ENCODE results near the gene MTHFD2L. TPM values are rescaled to one million over a fixed set of nuclear protein-coding genes. Genes with fewer than 3 reads are reported as not detected.

The MTHFD2L gene
- total and polyA plus RNA-seq, 9 donors = 5.8 to 19.3 (median 13.5) TPM

GRCh38 chr4:74284053-74284452 lies 126.1 kb downstream of the MTHFD2L start:
- H3K4me3 ChIP-seq = no peak overlapping the region
- H3K27ac ChIP-seq = no peak overlapping the region
- DNase-seq = no peak
- intact Hi-C loops (cut with DNase I) = no loop called here
- no peaks in the 10 kb centered on the region for H3K36me3 ChIP-seq
- whole genome bisulfite sequencing, 3 donors = 71 to 80% (median 77%) methylated on average over 3 of the region's 3 CpGs
- H3K4me1 ChIP-seq (ENCODE audit: insufficient read depth) = no peaks in the 10 kb centered on the region
- H3K27me3 ChIP-seq = no peaks in the 10 kb centered on the region
- no peaks in the 10 kb centered on the region for H3K9me3 ChIP-seq
- TF ChIP-seq POLR2A (IDR thresholded peaks at IDR 0.05) (no peak), CTCF (IDR thresholded peaks at IDR 0.05) (no peak), EP300 (IDR thresholded peaks at IDR 0.05) (no peak)

DNA sequence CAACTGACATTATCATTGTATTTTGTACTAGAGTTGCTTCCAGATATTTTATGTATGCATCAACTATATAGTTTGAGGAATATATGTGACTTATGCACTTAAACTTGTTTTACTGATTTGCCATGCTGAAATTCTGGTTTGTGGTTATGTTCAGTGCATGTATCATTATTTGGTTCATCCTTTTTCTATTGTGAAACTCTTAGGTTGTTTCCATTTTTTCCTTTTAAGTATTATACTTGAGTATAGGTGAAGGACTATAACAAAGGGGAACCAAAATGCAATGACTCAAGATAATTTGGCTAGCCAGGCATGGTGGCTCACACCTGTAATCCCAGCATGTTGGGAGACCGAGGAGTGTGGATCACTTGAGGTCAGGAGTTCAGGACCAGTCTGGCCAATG lies 129.2 kb downstream of the MTHFD2L start:
- Histone ChIP-seq H3K36me3 (no peaks in the 10 kb centered on the region), H3K4me1 (ENCODE audit: insufficient read depth) (no peaks in the 10 kb centered on the region), H3K9me3 (no peaks in the 10 kb centered on the region), H3K27me3 (no peaks in the 10 kb centered on the region), H3K4me3 (no peak overlapping the region), H3K27ac (no peak overlapping the region)
- no peak for DNase-seq
- WGBS, 3 donors = 92 to 96% (median 95%) methylated on average over 1 of the region's 1 CpG
- TF ChIP-seq CTCF (IDR thresholded peaks at IDR 0.05) (no peak), EP300 (IDR thresholded peaks at IDR 0.05) (no peak), POLR2A (IDR thresholded peaks at IDR 0.05) (no peak)
- intact Hi-C loops (cut with DNase I) = no loop called here

GRCh38 chr4:74287791-74288190 lies 129.9 kb downstream of the MTHFD2L start:
- H3K4me3 ChIP-seq = no peak overlapping the region
- intact Hi-C loops (cut with DNase I) = no loop called here
- H3K27me3 ChIP-seq = no peaks in the 10 kb centered on the region
- no peaks in the 10 kb centered on the region for H3K4me1 ChIP-seq (ENCODE audit: insufficient read depth)
- DNase-seq = no peak
- no peak for TF ChIP-seq EP300 (IDR thresholded peaks at IDR 0.05)
- TF ChIP-seq CTCF (IDR thresholded peaks at IDR 0.05) = no peak
- no peak for TF ChIP-seq POLR2A (IDR thresholded peaks at IDR 0.05)
- H3K27ac ChIP-seq = no peak overlapping the region
- H3K9me3 ChIP-seq = no peaks in the 10 kb centered on the region
- H3K36me3 ChIP-seq = no peaks in the 10 kb centered on the region

GRCh38 chr4:74291471-74291870 lies 133.6 kb downstream of the MTHFD2L start:
- Histone ChIP-seq H3K9me3 (no peaks in the 10 kb centered on the region), H3K36me3 (no peaks in the 10 kb centered on the region), H3K4me3 (no peak overlapping the region), H3K27me3 (no peaks in the 10 kb centered on the region), H3K4me1 (ENCODE audit: insufficient read depth) (no peaks in the 10 kb centered on the region), H3K27ac (no peak overlapping the region)
- intact Hi-C loops (cut with DNase I) = no loop called here
- WGBS, 3 donors = 91 to 96% (median 94%) methylated on average over 1 of the region's 1 CpG
- no peak for DNase-seq
- TF ChIP-seq POLR2A (IDR thresholded peaks at IDR 0.05) = no peak
- TF ChIP-seq CTCF (IDR thresholded peaks at IDR 0.05) = no peak
- TF ChIP-seq EP300 (IDR thresholded peaks at IDR 0.05) = no peak
